Measurements from ENCODE around the gene DENND1A.

DNA sequence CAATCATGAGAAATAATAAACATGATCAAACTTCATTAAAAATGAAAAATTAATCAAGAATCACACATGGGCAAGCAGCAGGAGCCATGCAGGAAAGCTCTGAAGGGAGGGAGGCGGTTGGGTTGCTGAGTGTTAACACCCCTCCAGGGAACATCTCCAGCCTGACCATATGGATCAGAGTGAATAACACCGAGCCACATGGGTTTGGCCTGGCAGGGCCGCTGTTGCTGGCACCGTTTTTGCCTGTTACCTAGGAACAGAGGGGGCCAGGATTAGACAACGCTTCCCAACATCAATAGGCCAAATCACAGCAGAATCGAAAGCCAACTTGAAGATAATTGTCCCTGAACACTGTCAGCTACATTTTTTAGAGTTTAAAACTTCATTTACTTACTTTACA lies 160.2 kb downstream of the DENND1A start:
- TF ChIP-seq EZH2 (IDR thresholded peaks at IDR 0.05; ENCODE audit: insufficient read depth, low read length) (no peak), CTCF (IDR thresholded peaks at IDR 0.05; ENCODE audit: insufficient read depth, low read depth, low read length) (no peak)

Data from astrocyte (in vitro differentiated cells and primary cell).